ENCODE results near the gene VIPAS39. TPM values are rescaled to one million over a fixed set of nuclear protein-coding genes. Genes with fewer than 3 reads are reported as not detected.

The VIPAS39 gene
- polyA plus RNA-seq, 1 donor (not counting 4 experiments of a cell fraction or from before 2014, with no cell fraction given), result 24.5 TPM

GRCh38 chr14:77473921-77474320, 16.5 kb upstream of the VIPAS39 start:
- H3K4me2 ChIP-seq (ENCODE audit: control insufficient read depth, extremely low read depth, insufficient read depth, low read depth, low read length), result no peak overlapping the region
- FAIRE-seq, result no peak
- DNase-seq (ENCODE audit: low read depth, low spot score), result no peak
- no peak overlapping the region for H3K27ac ChIP-seq (ENCODE audit: control insufficient read depth, insufficient read depth, low read length)
- H3K4me1 ChIP-seq (ENCODE audit: control insufficient read depth, extremely low read depth, insufficient read depth, low read length), result no peaks in the 10 kb centered on the region
- dilution Hi-C loops (cut with MboI; ENCODE audit: extremely low pct_ligation_motif_present, low sequenced_read_pairs), result no loop called here
- no peak overlapping the region for H3K9ac ChIP-seq (ENCODE audit: control insufficient read depth, extremely low read depth, insufficient read depth, low read length)
- H3K79me2 ChIP-seq (ENCODE audit: control insufficient read depth, insufficient read depth, low read length), result no peaks in the 10 kb centered on the region
- H3K27me3 ChIP-seq (ENCODE audit: control insufficient read depth, extremely low read depth, insufficient read depth, low read length), result peaks cover 7% of the 10 kb centered on the region
- no peaks in the 10 kb centered on the region for H4K20me1 ChIP-seq (ENCODE audit: control insufficient read depth, extremely low read depth, insufficient read depth, low read length)
- no peaks in the 10 kb centered on the region for H3K9me3 ChIP-seq (ENCODE audit: control insufficient read depth, low read depth, low read length)
- no peak overlapping the region for H3K4me3 ChIP-seq (ENCODE audit: control insufficient read depth in 2 of 3, extremely low read depth in 1 of 3, insufficient read depth in 2 of 3, low read depth in 1 of 3, low read length in 3 of 3)
- H3K9me1 ChIP-seq (ENCODE audit: control insufficient read depth, extremely low read depth, insufficient read depth, low read length), result no peaks in the 10 kb centered on the region
- TF ChIP-seq EZH2 (IDR thresholded peaks at IDR 0.05; ENCODE audit: low read length), result no peak
- H2AFZ ChIP-seq (ENCODE audit: control insufficient read depth, low read length), result no peak overlapping the region
- peaks cover 0 to 2% of the 10 kb centered on the region in 2 experiments for H3K36me3 ChIP-seq (ENCODE audit: control insufficient read depth in 2 of 2, extremely low read depth in 1 of 2, insufficient read depth in 2 of 2, low read length in 2 of 2)

GRCh38 chr14:77470224-77470870, 12.9 kb upstream of the VIPAS39 start:
- no peaks in the 10 kb centered on the region for H4K20me1 ChIP-seq (ENCODE audit: control insufficient read depth, extremely low read depth, insufficient read depth, low read length)
- H3K9me3 ChIP-seq (ENCODE audit: control insufficient read depth, low read depth, low read length), result no peaks in the 10 kb centered on the region
- H3K36me3 ChIP-seq (ENCODE audit: control insufficient read depth in 2 of 2, extremely low read depth in 1 of 2, insufficient read depth in 2 of 2, low read length in 2 of 2), result peaks cover 14 to 19% of the 10 kb centered on the region in 2 experiments
- no peaks in the 10 kb centered on the region for H3K9me1 ChIP-seq (ENCODE audit: control insufficient read depth, extremely low read depth, insufficient read depth, low read length)
- H3K27ac ChIP-seq (ENCODE audit: control insufficient read depth, insufficient read depth, low read length), result no peak overlapping the region
- DNase-seq (ENCODE audit: low read depth, low spot score) (no peak), FAIRE-seq (no peak)
- H3K4me2 ChIP-seq (ENCODE audit: control insufficient read depth, extremely low read depth, insufficient read depth, low read depth, low read length), result no peak overlapping the region
- H3K79me2 ChIP-seq (ENCODE audit: control insufficient read depth, insufficient read depth, low read length), result no peaks in the 10 kb centered on the region
- TF ChIP-seq CTCF (optimal IDR thresholded peaks at IDR 0.05 in 1 of 3, IDR thresholded peaks at IDR 0.05 in 1 of 3, conservative IDR thresholded peaks at IDR 0.05 in 1 of 3; ENCODE audit: extremely low read depth in 1 of 3, insufficient read depth in 2 of 3, low read length in 3 of 3) (no peak), EZH2 (IDR thresholded peaks at IDR 0.05; ENCODE audit: low read length) (no peak)
- H3K27me3 ChIP-seq (ENCODE audit: control insufficient read depth, extremely low read depth, insufficient read depth, low read length), result peaks cover 7% of the 10 kb centered on the region
- dilution Hi-C loops (cut with MboI; ENCODE audit: extremely low pct_ligation_motif_present, low sequenced_read_pairs), result no loop called here
- H3K4me1 ChIP-seq (ENCODE audit: control insufficient read depth, extremely low read depth, insufficient read depth, low read length), result no peaks in the 10 kb centered on the region
- no peak overlapping the region for H3K9ac ChIP-seq (ENCODE audit: control insufficient read depth, extremely low read depth, insufficient read depth, low read length)
- no peak overlapping the region for H3K4me3 ChIP-seq (ENCODE audit: control insufficient read depth in 2 of 3, extremely low read depth in 1 of 3, insufficient read depth in 2 of 3, low read depth in 1 of 3, low read length in 3 of 3)
- no peak overlapping the region for H2AFZ ChIP-seq (ENCODE audit: control insufficient read depth, low read length)

- FAIRE-seq, result no peak
- Histone ChIP-seq H4K20me1 (ENCODE audit: control insufficient read depth, extremely low read depth, insufficient read depth, low read length) (no peaks in the 10 kb centered on the region), H3K36me3 (ENCODE audit: control insufficient read depth in 2 of 2, extremely low read depth in 1 of 2, insufficient read depth in 2 of 2, low read length in 2 of 2) (peaks cover 17 to 20% of the 10 kb centered on the region in 2 experiments), H3K9me1 (ENCODE audit: control insufficient read depth, extremely low read depth, insufficient read depth, low read length) (no peaks in the 10 kb centered on the region), H3K4me2 (ENCODE audit: control insufficient read depth, extremely low read depth, insufficient read depth, low read depth, low read length) (no peak overlapping the region), H3K27me3 (ENCODE audit: control insufficient read depth, extremely low read depth, insufficient read depth, low read length) (no peaks in the 10 kb centered on the region), H3K79me2 (ENCODE audit: control insufficient read depth, insufficient read depth, low read length) (no peaks in the 10 kb centered on the region), H3K9me3 (ENCODE audit: control insufficient read depth, low read depth, low read length) (no peaks in the 10 kb centered on the region), H3K9ac (ENCODE audit: control insufficient read depth, extremely low read depth, insufficient read depth, low read length) (no peak overlapping the region), H2AFZ (ENCODE audit: control insufficient read depth, low read length) (no peak overlapping the region), H3K4me3 (ENCODE audit: control insufficient read depth in 2 of 3, extremely low read depth in 1 of 3, insufficient read depth in 2 of 3, low read depth in 1 of 3, low read length in 3 of 3) (no peak overlapping the region), H3K27ac (ENCODE audit: control insufficient read depth, insufficient read depth, low read length) (no peak overlapping the region), H3K4me1 (ENCODE audit: control insufficient read depth, extremely low read depth, insufficient read depth, low read length) (no peaks in the 10 kb centered on the region)
- DNase-seq (ENCODE audit: low read depth, low spot score), result no peak
- TF ChIP-seq EZH2 (IDR thresholded peaks at IDR 0.05; ENCODE audit: low read length) (no peak), CTCF (optimal IDR thresholded peaks at IDR 0.05 in 1 of 3, IDR thresholded peaks at IDR 0.05 in 1 of 3, conservative IDR thresholded peaks at IDR 0.05 in 1 of 3; ENCODE audit: extremely low read depth in 1 of 3, insufficient read depth in 2 of 3, low read length in 3 of 3) (no peak)
- dilution Hi-C loops (cut with MboI; ENCODE audit: extremely low pct_ligation_motif_present, low sequenced_read_pairs), result no loop called here
These were observed 12.1 kb upstream of the VIPAS39 start for GRCh38 chr14:77469539-77469938.

All from keratinocyte (primary cell).